HG03103 (cell line): Measurements from ENCODE around the gene DNAJB6.
"Not testable (repeated sequence)": the region's sequence is repeated elsewhere in the genome, so short reads cannot be mapped to it uniquely, and the experiment has no call there.

Experiments used
- ATAC-seq: cut with Tn5 transposase; IDR thresholded peaks from one replicate; pipeline ENCODE4 v1.9.1; 2021; ENCODE audit warnings: low read depth; ENCODE audit not compliant: unreplicated experiment

The DNAJB6 gene

GRCh38 chr7:157438121-157439025 lies 101.6 kb downstream of the DNAJB6 start:
- ATAC-seq: no peak

DNA sequence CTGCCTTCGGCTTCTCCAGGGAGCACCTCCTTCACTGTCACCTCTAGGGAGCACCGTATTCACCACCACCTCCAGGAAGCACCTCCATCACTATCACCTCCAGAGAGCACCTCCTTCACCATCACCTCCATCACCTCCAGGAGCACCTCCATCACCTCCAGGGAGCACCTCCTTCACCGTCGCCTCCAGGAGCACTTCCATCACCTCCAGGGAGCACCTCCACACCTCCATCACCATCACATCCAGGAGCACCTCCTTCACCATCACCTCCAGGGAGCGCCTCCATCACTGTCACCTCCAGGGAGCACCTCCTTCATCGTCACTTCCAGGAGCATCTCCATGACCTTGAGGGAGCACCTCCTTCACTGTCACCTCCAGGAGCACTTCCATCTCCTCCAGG lies 102.3 kb downstream of the DNAJB6 start:
- ATAC-seq: no peak

DNA sequence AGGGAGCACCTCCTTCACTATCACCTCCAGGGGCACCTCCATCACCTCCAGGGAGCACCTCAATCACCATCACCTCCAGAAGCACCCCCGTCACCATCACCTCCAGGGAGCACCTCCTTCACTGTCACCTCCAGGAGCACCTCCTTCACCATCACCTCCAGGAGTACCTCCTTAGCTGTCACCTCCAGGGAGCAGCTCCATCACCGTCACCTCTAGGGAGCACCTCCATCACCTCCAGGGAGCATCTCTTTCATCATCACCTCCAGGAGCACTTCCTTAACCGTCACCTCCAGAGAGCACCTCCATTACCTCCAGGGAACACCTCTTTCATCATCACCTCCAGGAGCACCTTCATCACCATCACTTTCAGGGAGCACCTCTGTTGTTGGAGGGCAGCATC lies 103.0 kb downstream of the DNAJB6 start:
- ATAC-seq: no peak

DNA sequence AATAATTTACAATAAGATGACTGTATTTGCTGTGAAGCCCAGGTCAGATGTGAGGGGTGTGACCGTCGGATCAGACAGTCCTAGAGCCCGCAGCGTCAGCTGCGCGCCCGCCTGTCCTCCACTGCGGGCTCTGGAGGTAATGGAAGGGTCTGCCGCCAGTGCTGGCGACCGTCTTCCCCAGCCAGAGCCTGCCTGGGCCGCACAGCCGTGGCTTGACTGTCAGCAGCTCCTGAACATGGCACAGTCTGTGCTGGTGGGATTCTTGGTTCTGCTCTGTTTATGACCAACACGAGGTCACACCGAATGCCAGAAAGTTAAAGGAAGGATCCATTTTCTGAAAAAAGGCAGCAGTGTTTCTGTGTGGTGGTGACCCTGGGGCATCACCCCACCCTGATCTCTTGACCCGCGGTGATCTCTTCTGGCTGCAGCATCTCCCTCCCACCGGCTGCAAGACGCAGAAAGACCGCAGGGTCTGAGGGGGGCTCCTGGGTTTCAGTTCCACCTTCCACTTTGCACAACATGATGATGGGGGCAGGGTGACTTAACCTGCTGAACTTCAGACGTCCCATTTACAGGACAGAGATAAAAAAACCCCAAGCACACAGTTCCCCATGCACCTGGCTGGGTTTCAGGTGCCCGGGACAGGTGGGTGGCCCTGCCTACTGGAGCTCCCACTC lies 103.7 kb downstream of the DNAJB6 start:
- no peak for ATAC-seq

DNA sequence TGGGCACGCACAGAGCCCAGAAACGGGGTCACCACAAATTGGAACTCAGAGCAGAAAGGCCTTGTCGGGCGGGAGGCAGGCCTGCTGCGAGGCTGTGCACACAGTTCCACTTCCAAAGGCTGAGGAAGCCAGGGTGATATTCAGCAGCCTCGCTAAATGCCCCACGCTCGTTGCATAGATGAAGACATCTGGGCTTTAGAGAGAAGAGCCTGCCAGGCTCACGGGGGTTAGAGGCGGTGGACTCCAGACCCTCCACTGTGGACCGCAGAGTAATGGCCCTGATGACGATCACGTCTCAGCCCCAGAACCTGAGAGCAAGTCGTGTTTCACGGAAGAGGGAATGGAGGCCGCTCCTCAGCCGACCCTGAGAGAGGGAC lies 104.2 kb downstream of the DNAJB6 start:
- no peak for ATAC-seq

DNA sequence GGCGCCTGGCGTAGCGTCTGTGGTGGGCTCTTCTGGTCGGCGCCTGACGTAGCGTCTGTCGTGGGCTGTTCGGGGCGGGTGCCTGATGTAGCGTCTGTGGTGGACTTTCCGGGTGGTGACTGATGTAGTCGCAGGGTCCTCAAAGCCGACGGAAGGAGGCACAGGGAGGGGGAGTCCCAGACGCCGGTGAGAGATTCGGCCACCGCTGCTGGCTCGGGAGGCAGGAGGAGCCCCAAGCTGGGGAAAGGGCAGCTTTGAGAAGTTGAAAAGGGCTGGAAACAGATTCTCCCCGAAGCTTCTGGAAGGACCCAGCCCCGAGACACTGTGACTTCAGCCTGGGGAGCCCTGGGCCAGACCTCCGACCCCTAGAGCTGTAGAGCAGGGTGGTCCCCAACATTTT lies 105.7 kb downstream of the DNAJB6 start:
- no peak for ATAC-seq

- no peak for ATAC-seq
These were observed 106.4 kb downstream of the DNAJB6 start for GRCh38 chr7:157442993-157443831.

DNA sequence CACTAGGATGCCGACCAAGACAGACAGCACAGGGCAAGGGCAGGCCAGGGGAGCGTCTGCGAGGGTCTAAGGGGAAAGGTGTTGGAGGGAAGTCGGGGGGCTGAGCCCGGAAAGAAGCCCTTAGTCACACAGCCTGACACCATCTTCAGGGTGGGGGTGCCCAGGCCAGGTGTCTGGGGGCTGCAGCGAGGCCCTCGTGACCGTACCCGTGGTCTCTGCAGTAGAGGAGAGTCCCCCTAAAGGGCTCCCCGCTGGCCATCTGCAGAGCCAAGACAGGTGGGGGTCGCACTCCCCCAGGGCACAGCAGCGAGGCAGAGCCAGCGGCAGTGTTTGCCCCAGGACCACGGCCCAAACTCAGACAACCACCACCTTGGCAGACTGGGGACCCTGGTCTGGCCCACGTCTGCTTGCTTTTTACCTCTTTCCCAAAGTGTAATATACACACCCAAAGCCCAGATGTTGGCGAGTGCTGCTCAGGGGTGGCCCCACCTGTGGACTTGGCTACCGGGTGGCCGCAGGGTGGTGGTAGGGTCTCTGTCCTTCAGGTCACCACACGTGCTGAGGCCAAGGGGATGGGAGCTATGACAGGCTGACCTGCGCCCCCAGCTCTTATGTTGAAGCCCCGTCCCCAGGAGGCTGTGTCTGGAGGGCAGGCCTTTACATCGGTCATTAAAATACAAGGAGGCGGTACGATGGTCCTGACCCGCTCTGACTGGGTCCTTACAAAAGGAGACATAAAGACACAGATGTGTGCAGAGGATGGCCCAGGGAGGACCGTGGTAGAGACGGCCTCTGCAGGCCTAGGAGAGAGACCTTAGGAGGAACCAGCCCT lies 107.4 kb downstream of the DNAJB6 start:
- ATAC-seq: no peak

DNA sequence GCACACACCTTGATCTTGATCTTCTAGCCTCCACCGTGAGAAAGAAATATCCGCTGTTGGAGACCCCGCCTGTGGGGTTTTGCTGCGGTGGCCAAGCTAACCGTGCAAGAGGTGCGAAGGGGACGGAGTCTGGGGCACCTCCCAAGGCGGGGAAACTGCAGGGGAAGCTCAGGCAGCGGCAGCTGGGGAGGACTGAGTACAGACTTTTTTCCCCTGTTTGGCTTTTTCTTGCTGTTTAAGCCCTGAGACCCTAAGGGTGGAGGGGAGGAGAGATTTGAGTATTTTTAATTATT lies 108.0 kb downstream of the DNAJB6 start:
- ATAC-seq: no peak

- ATAC-seq: no peak
These were observed 108.6 kb downstream of the DNAJB6 start for GRCh38 chr7:157445246-157445955.

DNA sequence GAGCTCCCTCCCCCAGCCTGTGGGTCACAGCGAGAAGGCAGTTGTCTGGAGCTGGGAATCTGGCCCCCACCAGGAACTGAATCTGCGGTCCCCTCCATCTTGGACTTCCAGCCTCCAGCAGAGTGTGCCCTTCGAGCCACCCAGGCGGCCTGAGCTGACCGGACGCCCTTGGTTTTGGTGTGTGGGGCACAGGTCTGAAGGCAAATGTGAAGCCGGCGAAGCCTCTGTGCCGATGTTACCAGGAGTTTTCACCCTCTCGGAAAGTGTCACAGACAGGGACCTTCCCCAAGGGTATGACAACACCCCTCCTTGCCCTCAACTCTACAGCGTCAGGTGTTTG lies 109.1 kb downstream of the DNAJB6 start:
- ATAC-seq: no peak

GRCh38 chr7:157446322-157446721 lies 109.5 kb downstream of the DNAJB6 start:
- no peak for ATAC-seq

GRCh38 chr7:157454003-157454402 lies 117.2 kb downstream of the DNAJB6 start:
- ATAC-seq: not testable (repeated sequence)

GRCh38 chr7:157457355-157458253 lies 120.8 kb downstream of the DNAJB6 start:
- no peak for ATAC-seq

DNA sequence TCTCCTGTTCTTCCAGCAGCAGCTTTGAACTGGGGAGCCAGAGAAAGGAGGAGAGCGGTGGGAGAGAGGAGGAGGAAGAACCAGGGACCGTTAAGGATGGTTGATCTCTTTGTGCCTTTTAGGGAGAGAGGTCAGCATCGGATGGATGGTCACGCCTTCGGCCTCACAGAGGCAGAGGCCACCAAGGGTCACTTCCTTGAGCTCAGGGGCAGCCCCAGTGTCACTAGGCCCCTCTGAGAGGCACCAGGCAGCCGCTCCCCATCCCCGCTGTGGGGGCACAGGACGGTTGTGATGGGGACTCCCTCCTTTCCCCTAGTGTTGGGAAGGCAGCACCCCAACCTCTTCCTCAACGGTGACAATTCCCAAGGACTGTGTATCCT lies 121.4 kb downstream of the DNAJB6 start:
- no peak for ATAC-seq

DNA sequence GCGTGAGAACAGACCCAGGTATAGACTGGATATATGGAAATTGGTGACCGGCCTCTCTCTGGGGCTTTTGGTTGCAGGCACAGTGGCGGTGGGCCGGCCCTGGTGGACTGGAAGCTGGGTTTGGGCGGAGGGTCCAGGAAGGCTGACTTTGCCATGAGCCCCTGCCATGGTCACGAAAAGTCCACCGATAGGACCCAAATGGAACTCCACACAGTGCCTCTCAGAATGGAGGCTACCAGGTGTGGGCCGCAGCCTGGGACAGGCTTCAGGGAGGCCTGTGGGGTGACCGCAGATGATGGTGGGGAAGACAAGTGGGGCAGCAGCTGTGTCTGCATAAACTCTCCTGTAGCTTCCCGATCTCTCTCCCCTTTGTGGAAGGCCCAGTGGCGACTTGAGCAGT lies 123.2 kb downstream of the DNAJB6 start:
- ATAC-seq: no peak

DNA sequence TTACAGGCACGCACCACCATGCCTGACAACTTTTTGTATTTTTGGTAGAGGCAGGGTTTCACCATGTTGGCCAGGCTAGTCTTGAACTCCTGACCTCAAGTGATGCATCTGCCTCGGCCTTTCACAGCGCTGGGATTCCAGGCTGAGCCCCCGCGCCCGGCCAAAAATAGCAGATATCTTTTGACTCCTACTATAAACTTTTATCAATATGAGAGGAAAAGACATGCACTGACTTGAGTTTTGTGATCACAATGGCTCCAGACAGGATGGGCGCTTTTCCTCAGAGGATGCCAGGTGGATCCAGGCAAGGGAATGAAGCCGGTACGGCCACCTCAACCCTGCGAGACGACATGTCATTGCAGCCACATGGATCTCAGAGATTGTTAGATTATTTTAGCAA lies 123.9 kb downstream of the DNAJB6 start:
- no peak for ATAC-seq

DNA sequence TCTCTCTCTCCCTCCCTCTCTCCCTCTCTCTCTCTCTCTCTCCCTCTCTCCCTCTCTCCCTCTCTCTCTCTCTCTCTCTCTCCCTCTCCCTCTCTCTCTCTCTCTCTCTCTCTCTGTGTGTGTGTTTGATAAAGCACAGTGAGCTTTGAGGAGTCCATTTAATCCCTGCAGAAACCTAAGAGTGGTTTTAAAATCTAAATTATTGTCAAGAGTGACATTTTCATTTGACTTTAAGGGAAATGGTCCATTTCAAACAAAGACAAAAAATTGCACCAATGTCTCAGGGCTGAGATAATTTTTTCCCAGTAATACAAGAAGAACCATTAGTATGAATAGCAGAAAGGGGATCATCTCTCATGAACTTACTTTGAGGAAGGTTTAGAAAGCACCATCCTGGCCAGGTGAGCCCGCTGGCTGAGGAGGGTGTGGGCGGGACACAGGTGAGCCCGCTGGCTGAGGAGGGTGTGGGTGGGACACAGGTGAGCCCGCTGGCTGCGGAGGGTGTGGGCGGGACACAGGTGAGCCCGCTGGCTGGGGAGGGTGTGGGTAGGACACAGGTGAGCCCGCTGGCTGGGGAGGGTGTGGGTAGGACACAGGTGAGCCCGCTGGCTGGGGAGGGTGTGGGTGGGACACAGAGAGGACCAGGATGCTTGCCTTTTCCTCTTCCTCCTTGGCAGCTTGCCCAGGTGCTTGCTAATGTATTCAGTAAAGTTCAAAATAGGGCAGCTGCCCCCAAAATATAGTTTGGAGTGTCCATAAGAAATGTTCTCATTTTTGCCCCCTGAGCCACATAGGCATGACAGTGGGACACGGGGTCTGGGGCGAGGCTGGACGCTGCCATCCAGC lies 125.0 kb downstream of the DNAJB6 start:
- no peak for ATAC-seq
